Fibroblast of mammary gland (primary cell): ENCODE measurements around the gene ALG12.

Source experiments
- DNase-seq: peaks from one replicate; pipeline ENCODE4 v3.0.0-alpha.2; 2010; ENCODE audit warnings: low read depth
- H3K4me3 ChIP-seq: 2 replicates; pipeline ENCODE4 v1.5.1; 2011; ENCODE audit warnings: low read depth, mild to moderate bottlenecking, low read length, moderate library complexity; ENCODE audit not compliant: control insufficient read depth
- TF ChIP-seq, protein P1 (sequence below): conservative IDR thresholded peaks from 2 replicates; pipeline ENCODE4 v1.5.1; 2011; ENCODE audit warnings: low read depth, low read length, inconsistent platforms; ENCODE audit not compliant: control insufficient read depth, insufficient read depth

The ALG12 gene

DNA sequence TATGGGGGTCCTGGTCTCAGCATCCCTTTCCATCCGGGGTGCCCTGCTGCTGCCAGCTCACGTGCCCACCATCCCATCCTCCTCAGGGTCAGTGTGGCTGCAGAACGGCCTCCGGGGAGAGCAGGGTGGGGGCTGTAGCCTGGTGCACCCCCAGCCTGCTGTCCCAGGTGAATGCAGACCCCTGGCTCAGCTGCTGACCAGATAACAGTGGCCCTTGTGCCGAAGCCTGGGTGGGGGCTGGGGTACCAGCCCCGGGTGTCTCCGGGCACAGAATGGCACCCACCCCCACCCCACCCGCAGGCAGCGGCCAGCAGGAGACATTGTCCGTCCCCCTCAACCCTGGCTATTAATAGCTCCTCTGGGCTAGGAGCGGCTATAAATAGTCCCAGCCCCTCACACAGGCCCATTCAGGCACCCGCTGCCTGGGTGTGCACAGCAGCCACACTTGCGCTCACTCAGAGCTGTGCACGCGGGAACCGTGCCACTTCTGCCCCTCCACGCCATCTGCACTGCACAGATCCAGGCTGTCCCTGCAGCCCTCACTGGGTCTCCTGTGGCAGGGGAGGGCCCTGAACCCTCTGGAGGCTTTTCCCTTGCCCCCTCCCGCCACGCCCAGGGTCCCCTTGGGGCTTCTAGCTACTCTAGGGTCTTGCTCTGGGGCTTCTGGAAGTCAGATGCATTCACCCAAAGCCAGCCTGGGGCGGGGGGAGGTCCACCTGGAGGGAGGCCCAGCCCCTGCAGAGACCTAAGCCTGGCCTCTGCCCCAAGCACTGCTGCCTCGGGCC lies 18.9 kb upstream of the ALG12 start:
- TF ChIP-seq, protein P1, sequence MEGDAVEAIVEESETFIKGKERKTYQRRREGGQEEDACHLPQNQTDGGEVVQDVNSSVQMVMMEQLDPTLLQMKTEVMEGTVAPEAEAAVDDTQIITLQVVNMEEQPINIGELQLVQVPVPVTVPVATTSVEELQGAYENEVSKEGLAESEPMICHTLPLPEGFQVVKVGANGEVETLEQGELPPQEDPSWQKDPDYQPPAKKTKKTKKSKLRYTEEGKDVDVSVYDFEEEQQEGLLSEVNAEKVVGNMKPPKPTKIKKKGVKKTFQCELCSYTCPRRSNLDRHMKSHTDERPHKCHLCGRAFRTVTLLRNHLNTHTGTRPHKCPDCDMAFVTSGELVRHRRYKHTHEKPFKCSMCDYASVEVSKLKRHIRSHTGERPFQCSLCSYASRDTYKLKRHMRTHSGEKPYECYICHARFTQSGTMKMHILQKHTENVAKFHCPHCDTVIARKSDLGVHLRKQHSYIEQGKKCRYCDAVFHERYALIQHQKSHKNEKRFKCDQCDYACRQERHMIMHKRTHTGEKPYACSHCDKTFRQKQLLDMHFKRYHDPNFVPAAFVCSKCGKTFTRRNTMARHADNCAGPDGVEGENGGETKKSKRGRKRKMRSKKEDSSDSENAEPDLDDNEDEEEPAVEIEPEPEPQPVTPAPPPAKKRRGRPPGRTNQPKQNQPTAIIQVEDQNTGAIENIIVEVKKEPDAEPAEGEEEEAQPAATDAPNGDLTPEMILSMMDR: no peak
- H3K4me3 ChIP-seq: no peak overlapping the region
- DNase-seq: no peak

DNA sequence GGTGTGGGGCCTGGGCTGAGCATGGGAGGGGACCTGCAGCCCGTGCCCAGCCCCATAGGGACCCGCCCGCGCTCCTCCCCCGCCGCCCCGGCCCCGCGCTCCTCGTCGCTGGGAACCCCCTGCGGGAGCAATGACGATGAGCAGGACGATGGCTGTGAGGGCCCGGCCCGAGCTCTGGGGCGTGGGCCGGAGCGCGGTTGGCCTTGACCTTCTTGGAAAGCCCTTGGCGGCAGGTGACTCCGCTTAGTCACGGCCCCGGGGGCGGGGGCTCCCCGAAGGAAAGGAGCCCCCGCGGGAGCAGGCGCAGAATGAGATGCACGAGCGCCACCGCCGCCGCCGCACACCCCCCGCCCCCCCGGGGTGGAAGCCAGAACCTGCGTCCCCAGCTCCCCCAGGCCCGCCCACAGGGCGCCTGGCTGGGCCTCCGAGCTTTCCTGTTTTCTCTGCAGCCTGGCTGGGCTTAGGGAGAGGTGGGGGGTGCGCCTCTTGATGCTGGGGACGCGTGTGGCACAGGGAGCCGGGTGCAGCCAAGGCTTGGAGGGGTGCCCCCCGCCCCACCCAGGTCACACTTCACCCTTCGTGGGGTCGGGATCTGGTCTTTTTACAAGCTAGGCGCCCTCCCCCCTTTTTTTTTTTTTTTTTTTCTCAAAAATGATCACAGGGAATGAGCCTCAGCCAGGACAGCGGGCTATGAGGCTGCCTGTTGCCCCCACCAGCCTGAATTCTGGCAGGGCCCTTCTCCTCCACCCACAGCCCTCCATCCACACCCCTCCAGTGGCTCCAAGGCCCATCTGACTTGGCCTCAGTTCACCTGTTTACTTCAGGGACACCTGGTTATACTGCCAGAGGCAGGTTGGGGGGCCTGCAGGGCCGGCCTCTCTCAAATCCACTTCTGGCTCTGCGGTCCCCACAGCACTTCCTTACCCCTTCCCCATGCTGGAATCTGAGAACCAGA lies 18.1 kb upstream of the ALG12 start:
- no peak overlapping the region for H3K4me3 ChIP-seq
- DNase-seq: peak; percentile 88
- TF ChIP-seq, protein P1: no peak

DNA sequence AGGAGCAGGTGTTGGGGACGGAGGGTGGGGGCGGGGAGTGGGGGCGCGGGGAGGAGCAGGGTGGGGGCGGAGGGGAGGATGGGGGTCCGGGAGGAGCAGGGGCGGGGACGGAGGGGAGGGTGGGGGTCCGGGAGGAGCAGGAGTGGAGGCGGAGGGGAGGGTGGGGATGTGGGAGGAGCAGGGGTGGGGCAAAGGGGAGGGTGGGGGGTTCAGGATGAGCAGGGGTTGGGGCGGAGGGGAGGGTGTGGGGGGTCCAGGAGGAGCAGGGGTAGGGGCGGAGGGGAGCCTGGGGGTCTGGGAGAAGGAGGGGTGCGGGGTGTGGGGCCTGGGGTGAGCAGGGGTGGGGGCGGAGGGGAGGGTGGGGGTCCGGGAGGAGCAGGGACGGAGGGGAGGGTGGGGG lies 17.3 kb upstream of the ALG12 start:
- peak; percentile 27 for DNase-seq
- TF ChIP-seq, protein P1: no peak
- H3K4me3 ChIP-seq: no peak overlapping the region

DNA sequence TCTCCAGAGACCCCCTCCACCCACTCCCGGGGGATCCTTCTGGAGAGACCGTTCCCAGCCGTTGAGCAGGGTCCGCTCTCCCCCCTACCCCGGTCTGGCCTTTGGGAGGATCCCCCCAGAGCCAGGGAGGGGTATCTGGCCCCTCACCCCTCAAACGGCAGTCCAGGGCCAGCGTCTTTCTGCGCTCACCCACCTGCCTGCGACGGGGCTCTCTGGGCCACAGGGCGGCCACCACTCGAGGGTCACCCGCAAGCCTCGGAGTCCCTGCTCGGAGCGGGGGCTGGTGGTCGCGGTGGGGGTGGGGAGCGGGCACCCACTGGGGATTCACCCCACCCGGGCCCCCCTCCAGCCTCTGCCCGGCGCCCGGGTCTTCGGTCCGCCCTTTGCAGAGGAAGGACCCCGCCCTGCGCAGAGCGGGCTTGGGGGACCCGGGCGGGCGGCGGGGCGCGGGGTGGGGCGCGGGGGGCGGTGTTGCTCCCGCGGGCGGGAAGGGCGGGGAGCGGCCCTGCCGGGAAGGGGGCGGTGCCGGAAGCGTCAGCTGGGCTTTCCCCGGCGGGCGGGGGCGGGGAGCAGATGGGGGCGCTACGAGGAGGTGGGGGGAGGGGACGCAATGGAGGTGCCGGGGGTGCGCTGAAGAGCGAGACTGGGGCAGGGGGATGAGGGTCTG lies 16.8 kb upstream of the ALG12 start:
- peak overlapping the region; percentile 41 for H3K4me3 ChIP-seq
- TF ChIP-seq, protein P1: no peak
- peak; percentile 39 for DNase-seq

DNA sequence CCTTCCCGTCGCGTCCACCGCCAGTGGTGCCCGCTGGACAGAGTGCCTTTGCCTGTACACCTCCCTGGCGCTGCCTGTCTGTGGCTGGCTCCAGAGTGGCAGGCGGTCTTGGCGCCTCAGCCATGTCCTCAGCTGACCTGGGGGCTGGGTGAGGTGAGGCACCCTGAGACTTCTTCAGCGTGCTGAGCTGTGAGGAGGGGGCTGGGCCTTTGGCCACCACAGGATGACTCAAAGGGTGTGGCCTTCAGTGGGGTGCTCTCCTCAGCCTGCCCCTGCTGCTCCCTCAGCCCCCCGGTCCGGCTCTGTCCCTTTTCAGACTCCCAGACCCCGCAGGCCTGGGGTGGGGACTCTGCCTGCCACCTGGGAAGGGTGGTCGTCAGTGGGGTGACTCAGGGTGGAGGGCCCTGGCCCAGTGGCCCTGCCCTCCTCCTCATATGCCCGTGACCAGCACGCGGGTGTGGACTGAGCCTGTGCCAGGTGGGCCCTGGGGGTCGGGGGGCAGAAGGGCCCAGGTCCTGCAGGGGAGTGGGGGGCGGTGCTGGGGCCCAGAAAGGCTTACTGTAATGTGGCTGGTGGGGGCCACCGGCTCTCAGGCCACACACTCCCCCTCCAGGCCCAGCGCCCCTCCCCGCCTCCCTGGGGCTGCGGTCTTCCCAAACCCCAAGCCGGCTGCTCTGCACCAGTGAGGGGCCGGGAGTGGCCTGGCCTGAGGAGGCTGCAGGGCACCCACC lies 16.1 kb upstream of the ALG12 start:
- TF ChIP-seq, protein P1: no peak
- DNase-seq: peak; percentile 69
- H3K4me3 ChIP-seq: peak overlapping the region; percentile 41
